AG09309 (cell line): Measurements from ENCODE around the gene TMPRSS11A.

Experiments used
- DNase-seq: peaks from one replicate; pipeline ENCODE4 v3.0.0-alpha.2; 2010; ENCODE audit warnings: low read depth
- H3K4me3 ChIP-seq: 2 replicates; pipeline ENCODE4 v1.5.1; 2011; ENCODE audit warnings: mild to moderate bottlenecking, low read depth, low read length, moderate library complexity; ENCODE audit not compliant: control insufficient read depth
- TF ChIP-seq, protein P1 (sequence below): IDR thresholded peaks from 2 replicates; pipeline ENCODE4 v1.5.1; 2011; ENCODE audit warnings: mild to moderate bottlenecking, low read depth, low read length, inconsistent platforms; ENCODE audit not compliant: insufficient read depth, control insufficient read depth; ENCODE audit errors: missing control alignments

The TMPRSS11A gene

DNA sequence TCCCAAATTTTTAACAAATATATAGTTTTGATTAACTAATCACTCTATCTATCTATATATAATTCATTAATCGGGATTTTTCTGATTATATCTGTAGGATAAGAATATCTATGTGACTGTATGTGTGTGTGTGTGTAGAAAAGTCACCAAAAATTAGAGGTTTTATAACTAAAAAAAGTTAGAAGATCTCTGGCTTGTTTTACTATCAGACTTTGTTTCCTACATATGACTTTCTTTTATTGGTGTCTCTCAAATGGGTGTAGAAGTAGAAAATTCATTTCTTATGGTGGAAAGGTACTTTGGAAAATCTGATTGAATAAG lies 52.7 kb downstream of the TMPRSS11A start:
- no peak overlapping the region for H3K4me3 ChIP-seq
- DNase-seq, result no peak
- TF ChIP-seq, protein P1, sequence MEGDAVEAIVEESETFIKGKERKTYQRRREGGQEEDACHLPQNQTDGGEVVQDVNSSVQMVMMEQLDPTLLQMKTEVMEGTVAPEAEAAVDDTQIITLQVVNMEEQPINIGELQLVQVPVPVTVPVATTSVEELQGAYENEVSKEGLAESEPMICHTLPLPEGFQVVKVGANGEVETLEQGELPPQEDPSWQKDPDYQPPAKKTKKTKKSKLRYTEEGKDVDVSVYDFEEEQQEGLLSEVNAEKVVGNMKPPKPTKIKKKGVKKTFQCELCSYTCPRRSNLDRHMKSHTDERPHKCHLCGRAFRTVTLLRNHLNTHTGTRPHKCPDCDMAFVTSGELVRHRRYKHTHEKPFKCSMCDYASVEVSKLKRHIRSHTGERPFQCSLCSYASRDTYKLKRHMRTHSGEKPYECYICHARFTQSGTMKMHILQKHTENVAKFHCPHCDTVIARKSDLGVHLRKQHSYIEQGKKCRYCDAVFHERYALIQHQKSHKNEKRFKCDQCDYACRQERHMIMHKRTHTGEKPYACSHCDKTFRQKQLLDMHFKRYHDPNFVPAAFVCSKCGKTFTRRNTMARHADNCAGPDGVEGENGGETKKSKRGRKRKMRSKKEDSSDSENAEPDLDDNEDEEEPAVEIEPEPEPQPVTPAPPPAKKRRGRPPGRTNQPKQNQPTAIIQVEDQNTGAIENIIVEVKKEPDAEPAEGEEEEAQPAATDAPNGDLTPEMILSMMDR, result no peak

DNA sequence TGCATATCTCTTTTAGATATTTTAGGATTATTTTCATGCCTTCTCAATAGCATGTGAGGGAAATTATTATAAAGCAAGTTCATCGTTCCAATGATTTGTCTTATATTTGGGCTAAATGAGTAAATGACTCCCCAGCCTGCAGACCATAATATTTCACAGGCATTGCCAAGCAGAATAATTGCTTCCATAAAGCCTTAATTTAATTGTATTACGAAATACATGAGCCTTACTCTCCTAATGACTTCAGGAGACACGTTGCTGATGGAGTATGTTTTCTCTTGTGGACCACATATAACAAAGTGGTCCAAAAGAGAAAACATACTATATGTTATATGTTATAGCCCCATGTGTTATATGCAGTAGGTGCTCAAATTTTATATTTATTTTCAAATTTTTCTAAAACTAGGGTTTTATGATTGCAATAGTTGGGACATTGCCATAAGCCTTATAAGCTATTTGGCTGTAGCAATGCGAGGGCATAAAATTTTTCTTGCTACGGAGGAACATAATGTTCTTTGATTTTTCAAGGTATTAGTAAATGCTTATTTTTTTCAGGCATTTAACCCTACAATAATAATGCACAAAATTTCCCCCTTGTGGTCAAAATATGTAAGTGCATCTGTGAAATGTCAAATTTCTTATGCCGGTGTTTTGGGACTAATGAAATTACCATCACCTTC lies 53.2 kb downstream of the TMPRSS11A start:
- DNase-seq, result no peak
- TF ChIP-seq, protein P1, result peak; percentile 50

DNA sequence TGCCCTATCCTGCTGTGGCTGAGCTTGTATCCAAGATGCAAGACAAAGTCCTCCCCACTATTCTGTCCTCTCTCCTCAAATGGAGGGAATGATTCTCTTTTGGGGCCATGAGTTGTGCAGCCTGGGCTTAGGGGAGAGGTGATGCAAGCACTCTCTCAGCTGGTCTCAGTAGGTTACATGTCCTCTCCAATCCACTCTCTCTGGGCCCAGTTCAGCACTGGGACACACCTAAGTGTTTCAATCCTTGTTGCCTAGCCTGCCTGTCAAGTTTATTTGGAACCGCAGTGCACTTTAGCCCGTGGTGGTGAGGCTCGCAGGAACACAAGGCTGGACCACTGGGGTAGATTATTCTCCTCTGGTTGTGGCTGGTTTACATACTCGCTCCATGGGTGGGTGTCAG lies 55.6 kb downstream of the TMPRSS11A start:
- no peak for DNase-seq
- TF ChIP-seq, protein P1, result no peak
- no peak overlapping the region for H3K4me3 ChIP-seq

More for the DNA sequence above, 53.2 kb downstream of the TMPRSS11A start:
- no peak overlapping the region for H3K4me3 ChIP-seq

DNA sequence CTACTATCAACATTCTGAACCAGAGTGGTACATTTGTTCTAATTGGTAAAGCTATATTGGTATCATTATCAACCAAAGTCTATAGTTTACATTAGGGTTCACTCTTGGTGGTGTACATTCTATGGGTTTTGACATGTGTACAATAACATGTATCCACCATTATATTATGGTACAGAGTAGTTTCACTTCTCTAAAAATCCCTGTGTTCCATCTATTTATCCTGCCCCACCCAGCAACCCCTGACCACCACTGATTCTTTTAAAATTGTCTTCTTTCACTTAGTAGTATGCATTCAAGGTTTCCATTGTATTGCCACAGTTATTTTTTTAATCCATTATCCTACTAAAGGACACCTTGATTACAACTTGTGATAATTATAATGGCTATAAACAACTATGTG lies 64.2 kb downstream of the TMPRSS11A start:
- H3K4me3 ChIP-seq, result no peak overlapping the region
- TF ChIP-seq, protein P1, result no peak
- no peak for DNase-seq

DNA sequence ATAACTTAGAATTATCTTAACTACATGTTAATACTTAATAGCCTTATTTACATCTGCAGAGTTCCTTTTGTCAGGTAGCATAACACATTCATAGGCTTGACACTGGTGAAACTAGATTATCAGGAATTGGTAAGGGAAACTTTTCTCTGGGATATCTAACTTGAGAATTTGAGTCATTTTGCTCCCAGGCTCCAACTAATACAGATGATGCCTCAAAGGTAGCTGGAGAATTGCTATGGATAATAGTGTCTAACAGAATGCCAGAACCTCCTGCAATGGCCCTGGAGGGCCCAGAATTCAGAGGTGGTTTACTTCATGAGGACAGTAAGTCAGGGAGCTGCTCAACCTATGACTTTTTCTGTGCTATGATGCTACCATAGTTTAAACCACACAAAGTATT lies 65.6 kb downstream of the TMPRSS11A start:
- no peak overlapping the region for H3K4me3 ChIP-seq
- TF ChIP-seq, protein P1, result no peak
- DNase-seq, result no peak

DNA sequence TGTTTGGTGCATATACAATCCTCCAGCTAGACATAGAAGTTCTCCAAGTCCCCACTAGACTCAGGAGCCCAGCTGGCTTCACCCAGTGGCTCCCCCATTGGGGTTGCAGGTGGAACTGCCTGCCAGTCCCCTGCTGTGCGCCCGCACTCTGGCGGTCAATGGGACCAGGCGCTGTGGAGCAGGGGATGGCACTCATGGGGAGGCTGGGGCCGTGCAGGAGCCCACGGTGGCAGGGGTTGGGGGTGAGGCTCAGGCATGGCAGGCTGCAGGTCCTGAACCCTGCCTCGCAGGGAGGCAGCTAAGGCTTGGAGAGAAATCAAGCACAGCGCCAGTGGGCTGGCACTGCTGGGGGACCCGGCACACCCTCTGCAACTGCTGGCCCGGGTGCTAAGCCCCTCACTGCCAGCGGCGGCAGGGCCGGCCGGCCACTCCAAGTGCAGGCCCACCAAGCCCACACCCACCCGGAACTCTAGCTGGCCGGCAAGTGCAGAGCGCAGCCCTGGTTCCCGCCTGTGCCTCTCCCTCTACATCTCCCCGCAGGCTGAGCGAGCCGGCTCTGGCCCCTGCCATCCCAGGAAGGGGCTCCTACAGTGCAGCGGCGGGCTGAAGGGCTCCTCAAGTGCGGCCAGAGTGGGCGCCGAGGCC lies 66.8 kb downstream of the TMPRSS11A start:
- TF ChIP-seq, protein P1, result no peak
- no peak overlapping the region for H3K4me3 ChIP-seq

More for the DNA sequence above, 66.8 kb downstream of the TMPRSS11A start:
- no peak for DNase-seq
